Activated CD8-positive, alpha-beta memory T cell treated with anti-CD3 and anti-CD28 coated beads for 4 hours (primary cell): Measurements from ENCODE around the gene SSBP1.
A peak's percentile ranks its signal among the peaks of the same experiment; 100 is the strongest.
"Not testable (repeated sequence)": the region's sequence is repeated elsewhere in the genome, so short reads cannot be mapped to it uniquely, and the experiment has no call there.

Experiments used
- DNase-seq, 2 donors: peaks; one replicate each; pipeline ENCODE4 v3.0.0-alpha.2; 2020; ENCODE audit warnings: low read depth in 2 of 2

Gene SSBP1, protein sequence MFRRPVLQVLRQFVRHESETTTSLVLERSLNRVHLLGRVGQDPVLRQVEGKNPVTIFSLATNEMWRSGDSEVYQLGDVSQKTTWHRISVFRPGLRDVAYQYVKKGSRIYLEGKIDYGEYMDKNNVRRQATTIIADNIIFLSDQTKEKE

DNA sequence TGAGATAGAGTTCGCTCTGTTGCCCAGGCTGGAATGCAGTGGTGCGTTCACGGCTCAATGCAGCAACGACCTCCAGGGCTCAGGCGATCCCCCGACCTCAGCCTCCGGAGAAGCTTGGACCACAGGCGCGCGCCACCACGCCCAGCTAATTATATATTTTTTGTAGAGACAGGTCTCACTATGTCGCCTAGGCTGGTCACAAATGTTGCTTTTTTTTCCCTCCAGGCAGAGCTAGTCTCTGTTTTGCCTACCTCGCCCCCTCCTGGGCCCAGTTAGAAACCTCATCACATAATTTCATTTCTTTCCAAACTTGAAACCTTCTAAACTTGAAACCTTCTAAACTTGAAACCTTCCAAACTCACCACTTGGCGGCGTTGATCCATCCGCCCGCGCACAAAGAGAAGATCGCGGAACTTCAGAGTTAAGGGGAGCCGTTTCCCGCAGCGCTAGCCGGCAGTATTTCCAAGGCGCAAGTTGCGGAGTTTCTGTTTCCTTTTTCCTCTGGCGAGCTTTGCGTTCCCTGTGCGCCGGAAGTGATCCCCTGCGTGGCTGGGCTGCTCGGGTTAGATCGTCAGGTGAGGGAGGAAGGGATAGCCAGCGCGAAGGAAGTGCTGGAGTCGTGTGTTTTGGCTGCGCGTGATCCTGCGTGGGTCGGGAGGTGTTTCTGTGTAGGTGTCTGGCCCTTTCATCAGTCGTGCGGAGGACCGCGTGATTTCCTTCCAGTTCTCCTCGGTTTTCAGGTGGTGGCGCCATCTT, at the start of gene SSBP1:
Gene SSBP1, plus strand, starts transcription at position 523 of the 756 bp plus-strand sequence. CDS start 809 bp downstream, outside the sequence.
- DNase-seq = peak; percentile 82 to 89

DNA sequence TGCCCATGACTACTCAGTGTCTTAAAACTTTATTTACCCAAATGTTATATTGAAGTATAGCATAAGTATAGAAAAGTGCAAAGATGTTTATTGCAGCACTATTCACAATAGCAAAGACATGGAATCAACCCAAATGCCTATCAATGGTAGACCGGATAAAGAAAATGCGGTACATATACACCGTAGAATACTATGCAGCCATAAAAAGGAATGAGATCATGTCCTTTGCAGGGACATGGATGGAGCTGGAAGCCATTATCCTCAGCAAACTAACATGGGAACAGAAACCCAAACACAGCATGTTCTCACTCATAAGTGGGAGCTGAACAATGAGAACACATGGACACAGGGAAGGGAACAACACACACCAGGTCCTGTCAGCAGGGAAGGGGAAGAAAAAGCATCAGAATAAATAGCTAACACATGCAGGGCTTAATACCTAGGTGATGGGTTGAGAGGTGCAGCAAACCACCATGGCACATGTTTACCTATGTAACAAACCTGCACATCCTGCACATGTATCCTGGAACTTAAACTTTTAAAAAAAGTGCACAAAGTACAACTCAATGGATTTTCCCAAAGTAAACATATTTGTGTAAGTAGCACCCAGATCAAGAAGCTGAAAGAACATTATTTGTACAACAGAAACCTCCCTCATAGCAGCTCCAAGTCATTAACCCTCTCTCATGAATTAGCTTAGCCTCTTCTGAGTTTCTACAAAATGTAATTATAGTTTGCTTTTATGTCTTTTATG, 48.9 kb upstream of the SSBP1 start:
- DNase-seq = not testable (repeated sequence)

DNA sequence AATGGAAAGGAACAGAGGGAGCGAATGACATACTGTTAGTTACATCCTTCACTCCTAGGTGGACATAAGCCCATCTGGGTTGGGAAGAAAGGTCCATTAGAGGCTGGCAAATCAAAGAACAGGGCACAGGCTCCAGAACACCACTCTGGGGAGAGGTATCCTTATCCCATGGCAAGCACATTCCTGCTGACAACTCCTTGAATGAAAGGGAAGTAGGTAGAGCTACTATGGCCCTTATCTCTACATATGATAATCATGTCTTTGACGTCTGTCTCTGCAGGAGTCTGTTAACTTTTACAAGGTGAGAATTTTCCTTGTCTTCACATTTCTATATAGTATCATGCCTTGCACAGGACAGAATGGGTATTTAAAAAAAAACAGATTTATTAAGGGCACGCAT, 46.6 kb upstream of the SSBP1 start:
- no peak for DNase-seq

DNA sequence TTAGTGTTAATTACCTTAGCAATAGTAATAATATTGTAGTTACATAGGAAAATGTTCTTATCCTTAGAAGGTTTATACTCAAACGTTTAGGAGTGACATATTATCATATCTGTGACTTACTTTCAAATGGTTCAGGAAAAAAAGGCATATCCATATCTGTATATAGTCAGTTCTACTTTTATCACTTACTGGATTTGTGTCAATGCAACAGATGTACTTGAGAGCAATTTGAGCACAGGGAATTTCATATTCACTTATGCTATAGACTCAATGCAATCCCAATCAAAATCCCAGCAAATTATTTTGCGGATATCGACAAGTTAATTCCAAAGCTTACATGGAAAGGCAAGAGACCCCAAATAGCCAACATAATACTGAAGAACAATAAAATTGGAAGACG, 46.2 kb upstream of the SSBP1 start:
- DNase-seq = no peak

DNA sequence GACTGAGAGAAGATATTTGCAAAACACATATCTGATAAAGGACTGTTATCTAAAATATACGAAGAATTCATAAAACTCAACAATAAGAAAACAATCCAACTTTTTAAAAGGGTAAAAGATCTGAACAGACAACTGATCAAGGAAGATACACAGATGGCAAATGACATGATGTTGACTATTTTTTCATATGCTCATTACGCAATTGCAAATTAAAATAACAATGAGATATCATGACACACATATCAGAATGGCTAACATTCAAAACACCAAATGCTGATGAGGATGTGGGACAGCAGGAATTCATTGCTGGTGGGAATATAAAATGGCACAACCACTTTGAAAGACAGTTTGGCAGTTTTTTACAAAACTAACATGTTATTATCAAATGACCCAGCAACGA, 45.1 kb upstream of the SSBP1 start:
- DNase-seq = no peak

DNA sequence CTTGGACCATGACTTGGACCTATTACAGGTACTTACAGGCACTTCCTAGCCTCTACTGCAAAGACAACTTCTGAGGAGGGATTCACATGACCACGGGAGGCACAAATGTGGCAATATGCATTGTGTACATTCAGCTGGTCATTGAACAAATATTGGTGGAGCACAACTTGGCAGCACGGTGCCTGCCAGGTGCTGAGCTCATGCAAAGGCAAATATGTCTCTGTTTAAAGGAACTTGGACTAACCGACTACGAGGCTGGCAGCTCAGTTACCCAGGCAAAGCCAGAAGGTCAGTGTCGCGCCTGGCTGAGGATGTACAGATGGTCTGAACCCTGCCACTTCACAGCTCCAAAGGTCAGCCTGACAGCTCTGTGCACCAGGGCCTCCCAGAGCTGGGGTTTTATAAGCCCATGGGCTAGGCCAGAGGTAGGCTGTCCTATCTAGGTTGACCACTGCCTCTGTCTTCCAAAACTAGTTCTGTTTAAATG, 42.3 kb upstream of the SSBP1 start:
- DNase-seq = no peak

DNA sequence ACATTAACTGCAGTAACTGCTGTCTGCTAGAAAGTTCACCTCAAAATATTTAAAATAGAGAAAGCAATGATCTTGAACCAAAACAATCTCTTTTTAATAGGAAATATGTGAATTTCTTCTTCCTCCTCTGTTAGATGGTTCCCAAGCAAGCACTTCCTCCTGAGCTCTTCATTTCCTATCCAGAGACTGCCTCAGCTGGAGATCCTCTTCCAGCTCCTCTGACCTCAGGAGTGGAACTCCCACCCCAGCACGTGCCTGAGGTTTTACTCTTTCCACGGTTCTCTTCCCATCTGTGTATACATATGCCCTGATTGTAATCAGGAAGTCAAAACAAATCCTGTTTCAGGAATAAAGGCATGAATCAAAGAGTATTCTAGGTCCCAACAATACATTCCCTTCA, 41.8 kb upstream of the SSBP1 start:
- no peak for DNase-seq

DNA sequence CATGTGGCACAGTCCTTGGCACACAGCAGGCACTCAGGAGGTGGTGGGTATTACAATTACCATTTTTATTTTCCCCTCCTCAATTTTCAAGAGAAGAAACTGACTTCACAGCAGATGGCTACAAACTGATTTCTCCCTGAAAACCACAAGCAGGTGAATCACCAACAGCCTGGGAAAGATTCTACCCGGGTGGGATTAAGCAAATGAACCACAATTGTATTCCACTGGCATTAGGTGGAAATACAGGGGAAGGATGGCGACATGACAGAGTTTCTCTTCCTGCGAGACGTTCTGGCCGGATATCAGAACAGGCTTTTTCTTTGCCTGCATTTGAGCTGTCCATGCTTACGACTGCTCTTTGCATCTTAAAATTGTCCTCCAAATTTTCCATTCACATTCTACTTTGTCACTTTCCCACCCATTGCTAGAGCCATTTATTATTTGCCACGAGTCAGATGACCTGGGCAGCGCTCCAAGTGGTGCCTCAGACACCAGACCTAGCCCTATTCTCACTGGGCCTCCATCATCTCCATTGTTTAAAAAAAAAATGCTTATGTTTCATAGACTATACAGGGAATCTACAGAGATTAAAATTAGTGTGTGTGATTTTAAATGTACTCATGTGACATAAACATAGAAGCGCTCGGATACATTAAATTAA, 40.8 kb upstream of the SSBP1 start:
- no peak for DNase-seq

DNA sequence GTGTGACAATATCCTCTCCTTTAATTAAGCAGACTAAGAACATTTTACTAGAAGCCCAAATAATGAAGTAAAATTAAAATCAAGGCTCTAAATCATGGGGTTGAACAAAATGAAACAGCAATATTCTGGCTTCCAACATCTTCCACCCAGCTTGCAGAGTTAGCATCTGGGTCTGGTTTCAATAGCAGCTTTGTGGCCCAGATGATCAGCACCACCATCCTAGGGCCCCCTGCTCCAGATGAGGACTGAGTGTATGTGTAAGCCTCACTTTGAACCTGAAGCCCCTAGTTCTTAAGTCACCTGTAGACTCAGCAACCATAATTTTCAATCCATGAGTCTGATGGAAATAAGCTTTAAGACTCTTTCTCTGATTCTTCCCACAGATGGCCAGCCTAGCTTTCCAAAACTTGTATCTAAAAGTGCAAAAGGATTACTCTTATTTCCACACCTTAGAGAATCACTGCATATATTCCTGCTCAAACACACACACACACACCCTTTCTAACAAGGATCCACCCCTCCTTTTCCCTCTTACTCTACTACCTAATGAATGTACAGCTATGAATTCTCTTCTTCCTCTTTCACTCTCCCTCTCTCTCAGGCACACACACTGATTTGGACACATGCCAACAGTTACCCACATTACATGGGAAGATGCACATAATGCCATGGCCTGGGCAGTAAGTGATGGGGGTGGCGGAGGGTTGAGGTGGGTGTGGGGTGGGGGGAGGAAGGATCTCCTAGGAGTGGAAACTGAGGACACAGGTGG, 39.7 kb upstream of the SSBP1 start:
- DNase-seq = no peak

DNA sequence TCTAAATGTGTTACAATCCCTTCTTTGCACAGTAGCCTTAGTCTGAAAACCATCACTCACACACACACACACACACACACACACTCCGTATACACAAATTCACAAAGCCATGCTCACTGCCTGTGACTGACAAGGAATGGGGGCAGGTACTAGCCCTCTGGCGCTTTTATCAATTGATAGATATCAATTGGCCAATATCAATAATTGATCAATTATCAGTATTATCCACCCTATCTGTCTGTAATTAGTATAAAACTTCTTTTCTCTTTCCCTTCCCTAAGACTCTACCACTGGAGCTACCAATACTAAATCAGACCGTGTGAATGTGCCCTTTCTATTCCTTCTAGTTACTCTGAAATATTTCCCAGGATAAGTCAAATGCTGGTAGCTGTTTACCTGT, 38.3 kb upstream of the SSBP1 start:
- DNase-seq = no peak

DNA sequence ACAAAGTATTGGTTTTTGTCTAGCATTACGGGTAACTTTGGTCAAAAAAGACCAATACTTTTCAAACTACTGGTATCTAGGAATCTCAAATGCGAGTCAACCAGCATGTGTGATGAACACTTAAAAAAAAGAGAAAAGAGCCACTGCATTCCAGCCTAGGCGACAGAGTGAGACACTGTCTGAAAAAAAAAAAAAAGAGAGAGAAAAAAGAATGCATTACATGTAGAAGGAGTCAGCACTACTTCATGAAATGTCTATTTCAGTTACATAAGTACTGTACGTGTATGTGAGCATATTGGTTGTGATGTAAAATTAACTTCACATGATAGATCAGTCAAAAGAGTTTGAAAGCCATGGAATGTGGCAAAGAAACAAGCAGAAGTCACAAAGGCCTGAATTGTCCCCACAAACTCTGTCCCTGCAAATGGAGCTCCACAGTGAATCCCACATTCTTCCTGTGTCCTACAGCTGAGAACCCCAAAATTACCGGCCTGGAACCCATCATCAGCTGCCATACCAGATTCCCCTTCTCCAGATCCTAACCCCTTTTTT, 37.8 kb upstream of the SSBP1 start:
- DNase-seq = no peak

DNA sequence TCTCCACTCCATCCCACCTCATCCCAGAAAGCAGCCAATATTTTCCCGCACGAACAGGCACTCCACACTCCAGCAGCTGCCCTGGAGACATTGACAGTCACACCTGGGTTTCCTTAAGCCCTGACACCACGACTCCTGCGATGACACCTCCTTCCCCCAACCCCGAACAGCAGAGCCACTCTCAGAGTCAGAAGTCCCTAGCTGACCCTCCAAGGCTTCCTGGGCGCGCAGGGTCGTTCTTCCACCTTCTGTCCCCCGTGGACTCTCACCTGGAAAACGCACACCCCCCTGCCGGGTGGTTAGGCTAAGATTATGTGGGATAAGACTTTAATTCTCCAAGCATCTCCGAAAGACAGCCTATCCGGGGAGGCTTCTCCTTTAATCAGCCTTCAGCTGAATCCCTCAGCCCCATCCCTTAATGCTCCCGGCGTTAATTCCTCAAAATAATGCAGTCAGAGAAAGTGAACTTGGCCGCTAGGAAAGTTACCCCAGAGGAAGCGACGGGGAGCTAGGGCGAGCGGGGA, 37.2 kb upstream of the SSBP1 start:
- DNase-seq = no peak

DNA sequence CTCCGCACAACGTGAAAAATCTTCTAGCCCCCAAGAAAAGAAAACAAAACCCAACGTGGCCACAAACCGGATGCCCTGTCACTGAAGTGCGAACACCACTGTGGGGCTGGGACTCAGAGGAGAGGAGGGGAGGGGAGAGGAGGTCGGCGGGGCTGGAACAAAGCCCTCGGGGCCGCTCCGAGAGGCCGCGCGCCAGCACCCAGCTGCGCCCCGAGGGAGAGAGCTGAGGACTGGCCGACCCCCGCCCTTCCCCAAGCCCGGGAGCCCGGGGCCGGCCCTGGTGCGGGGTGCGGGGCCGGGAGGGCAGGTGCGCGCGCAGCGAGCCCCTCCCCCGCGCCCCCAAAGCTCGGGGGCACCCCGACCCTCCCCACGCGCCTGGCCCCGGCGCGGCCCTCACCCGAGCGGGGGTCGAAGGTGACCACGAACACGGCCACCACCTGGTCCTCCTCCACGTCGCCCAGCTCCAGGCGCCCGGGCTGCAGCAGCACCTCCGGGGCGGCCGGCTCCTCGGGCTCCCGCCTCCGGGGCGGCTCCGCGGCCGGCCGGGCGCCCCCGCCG, 36.6 kb upstream of the SSBP1 start:
- DNase-seq = peak; percentile 48 to 58

DNA sequence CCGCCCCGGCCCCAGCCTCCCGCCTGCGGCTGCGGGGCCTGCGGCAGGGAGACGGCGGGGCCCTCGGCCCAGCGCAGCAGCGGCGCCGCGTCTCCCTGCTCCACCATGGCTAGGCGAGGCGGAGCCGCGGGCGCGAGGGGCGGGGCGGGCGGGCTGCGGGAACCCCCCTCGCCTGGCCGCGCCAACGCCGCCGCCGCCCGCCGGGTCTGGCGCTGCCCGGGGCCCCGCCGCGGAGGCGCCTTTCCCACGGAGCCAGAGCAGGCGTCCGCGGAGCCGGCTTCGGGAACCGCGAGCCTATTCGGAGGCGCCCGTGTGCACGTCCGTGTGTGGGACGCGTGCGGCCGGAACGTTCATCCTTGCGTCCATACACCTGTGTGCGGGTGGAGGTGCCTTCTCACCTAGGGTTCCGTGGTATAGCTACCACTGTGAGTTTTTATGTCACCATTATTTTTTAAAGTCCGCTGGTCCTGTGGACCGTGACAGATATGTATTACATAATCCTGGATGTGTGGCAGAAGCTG, 36.1 kb upstream of the SSBP1 start, which contains the start of gene DENND11:
Gene DENND11, minus strand, starts transcription at position 120 of the 521 bp plus-strand sequence. Its CDS starts 13 bp downstream, at position 107.
- DNase-seq = peak; percentile 5 to 21

DNA sequence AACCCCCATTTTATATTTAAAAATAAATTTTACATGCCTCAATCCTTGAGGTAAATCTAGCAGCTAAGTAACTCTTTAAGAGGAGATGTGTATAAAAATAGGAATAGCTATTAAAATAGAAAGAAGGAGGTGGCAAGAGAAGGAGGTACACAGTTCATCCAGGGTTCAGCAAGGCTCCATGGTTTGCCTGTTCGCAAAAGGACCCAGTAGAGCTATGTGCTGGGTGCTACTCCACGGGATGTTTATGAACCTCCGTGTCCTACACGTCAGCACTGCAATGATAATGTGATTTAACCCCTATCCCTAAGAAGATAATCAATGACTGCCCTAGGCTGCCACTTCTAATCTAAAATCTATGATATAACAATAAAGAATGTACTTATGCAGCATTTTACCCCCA, 35.3 kb upstream of the SSBP1 start:
- DNase-seq = no peak

DNA sequence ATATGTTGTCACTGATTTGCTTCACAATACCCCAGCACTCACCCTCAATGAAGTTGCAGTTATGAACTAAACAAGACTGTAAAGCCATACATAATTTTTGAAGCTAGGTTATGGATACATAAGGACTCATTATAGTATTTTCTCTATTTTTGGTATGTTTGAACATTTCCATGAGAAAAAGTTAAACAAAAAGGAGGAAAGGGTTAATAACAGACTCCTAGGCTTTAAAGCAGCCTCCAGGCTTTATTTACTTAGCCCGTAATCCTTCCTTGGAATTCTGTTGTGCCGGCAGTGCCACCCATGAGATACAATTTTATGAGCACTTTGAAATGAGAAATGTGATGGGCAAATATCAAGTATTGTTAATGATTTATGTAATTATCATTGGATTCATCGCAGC, 34.0 kb upstream of the SSBP1 start:
- no peak for DNase-seq

DNA sequence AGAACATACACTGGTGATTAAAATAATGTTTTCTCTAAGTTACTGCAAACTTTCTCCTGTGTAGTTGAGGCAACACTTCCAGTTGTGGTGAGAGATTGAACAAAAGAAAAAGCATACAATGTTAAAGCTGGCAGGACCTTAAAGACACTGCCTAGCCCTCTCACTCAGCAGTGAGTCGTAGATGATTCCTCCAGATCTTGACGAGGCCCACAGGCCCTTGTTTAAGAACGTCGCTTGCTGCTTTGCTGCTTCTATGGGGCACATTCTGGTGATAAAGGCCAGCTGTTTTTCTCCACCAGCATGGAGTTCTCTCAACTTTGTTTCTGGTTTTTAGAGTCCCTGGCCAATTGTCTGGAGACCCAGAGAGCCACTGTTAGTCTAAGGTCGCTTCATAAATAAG, 33.4 kb upstream of the SSBP1 start:
- no peak for DNase-seq

DNA sequence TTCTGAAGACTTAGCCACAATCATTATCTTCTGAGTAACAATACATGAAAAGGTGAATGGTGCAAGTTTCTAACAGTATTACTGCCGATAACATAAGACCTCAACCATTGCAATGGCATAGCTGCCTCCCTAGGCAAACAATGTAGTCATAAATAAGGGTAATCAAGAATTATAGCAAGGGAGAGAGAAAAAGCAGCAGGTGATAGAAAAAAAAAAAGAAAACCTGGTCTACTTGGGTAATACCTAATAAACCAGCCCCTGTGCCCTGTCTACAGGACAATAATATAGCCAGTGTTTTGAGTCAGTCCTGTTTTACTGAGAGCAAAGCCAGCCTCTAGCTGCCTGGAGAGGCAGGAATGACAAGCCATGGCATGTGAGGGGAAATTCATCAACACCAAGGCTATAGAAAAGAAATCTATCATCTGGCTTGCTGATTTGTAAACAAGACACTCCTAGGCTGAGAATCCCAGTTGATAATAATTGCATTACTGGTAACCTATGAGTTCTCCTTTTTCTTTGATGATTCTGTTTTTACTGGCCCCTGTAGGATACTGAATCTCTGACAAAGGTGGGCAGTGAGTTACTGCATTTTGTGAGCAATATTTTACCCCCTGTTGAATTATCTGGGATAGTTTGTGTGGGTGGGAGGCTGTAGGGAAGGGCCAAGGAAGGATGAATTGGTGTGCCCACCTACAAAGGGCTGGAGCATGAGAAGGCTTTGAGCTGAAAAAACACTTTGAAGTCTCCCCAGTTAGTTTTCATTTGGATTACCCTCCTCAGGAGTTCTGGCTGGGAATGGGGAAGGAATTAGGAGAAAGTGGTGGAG, 31.7 kb upstream of the SSBP1 start:
- DNase-seq = no peak

DNA sequence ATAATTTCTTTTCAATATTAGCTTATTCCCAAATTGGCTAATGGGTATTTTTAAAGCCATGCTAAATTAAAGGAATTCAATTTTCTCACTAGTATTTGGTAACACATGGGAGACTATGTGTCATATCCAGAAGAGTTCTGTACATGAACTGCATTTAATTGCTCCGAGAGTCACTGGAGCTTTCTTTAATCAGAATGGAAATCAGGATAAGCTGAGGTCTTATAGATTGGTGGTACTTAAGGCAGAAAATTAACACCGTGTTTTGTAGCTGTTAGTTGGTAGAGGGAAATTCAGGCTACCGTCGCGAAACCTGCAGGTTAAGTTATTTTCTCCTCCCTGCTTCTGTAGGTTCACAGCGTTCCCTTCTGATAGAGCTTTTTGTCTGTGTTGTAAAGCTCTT, 29.8 kb upstream of the SSBP1 start, which contains the start of gene WEE2:
Gene WEE2, plus strand, starts transcription at position 3 of the 400 bp plus-strand sequence. CDS start 406 bp downstream, outside the sequence.
- no peak for DNase-seq
